ACC112 (cell line): ENCODE measurements around the gene TPPP2.
"Not testable (repeated sequence)": the region's sequence is repeated elsewhere in the genome, so short reads cannot be mapped to it uniquely, and the experiment has no call there.

Experiments used
- H2AFZ ChIP-seq: fragments of 200-600 bp; sonication (generic); one replicate; pipeline ENCODE4 v1.6.0; 2017; ENCODE audit warnings: antibody characterized with exemption, low read length; ENCODE audit not compliant: unreplicated experiment
- H3K27ac ChIP-seq: fragments of 200-600 bp; sonication (generic); 2 replicates; pipeline ENCODE4 v1.5.1; 2014; ENCODE audit warnings: low read depth, mild to moderate bottlenecking, antibody characterized with exemption, low read length, moderate library complexity
- H3K27me3 ChIP-seq: fragments of 200-600 bp; sonication (generic); 2 replicates; pipeline ENCODE4 v1.6.1; 2014; ENCODE audit warnings: mild to moderate bottlenecking, antibody characterized with exemption, low read length, moderate library complexity, mixed read lengths; ENCODE audit not compliant: insufficient read depth
- H3K36me3 ChIP-seq: fragments of 200-600 bp; sonication (generic); 2 replicates; pipeline ENCODE4 v1.6.1; 2016; ENCODE audit warnings: mild to moderate bottlenecking, antibody characterized with exemption, low read length, moderate library complexity, mixed read lengths; ENCODE audit not compliant: insufficient read depth
- H3K4me1 ChIP-seq: fragments of 200-600 bp; sonication (generic); one replicate; pipeline ENCODE4 v1.6.1; 2016; ENCODE audit warnings: low read length, mixed read lengths; ENCODE audit not compliant: insufficient read depth, unreplicated experiment, control insufficient read depth
- H3K4me3 ChIP-seq: fragments of 200-600 bp; sonication (generic); 2 replicates; pipeline ENCODE4 v1.5.1; 2014; ENCODE audit warnings: mild to moderate bottlenecking, low read depth, low read length
- H3K79me2 ChIP-seq: fragments of 200-600 bp; sonication (generic); one replicate; pipeline ENCODE4 v1.6.0; 2016; ENCODE audit warnings: low read length; ENCODE audit not compliant: control insufficient read depth, unreplicated experiment, insufficient read depth

The TPPP2 gene

GRCh38 chr14:21038441-21039422 lies 8.7 kb downstream of the TPPP2 start:
- no peak overlapping the region for H3K27ac ChIP-seq
- peaks cover 10% of the 10 kb centered on the region for H3K4me1 ChIP-seq
- no peaks in the 10 kb centered on the region for H3K36me3 ChIP-seq
- peaks cover 34% of the 10 kb centered on the region for H3K27me3 ChIP-seq
- no peaks in the 10 kb centered on the region for H3K79me2 ChIP-seq
- H2AFZ ChIP-seq = no peak overlapping the region
- no peak overlapping the region for H3K4me3 ChIP-seq

DNA sequence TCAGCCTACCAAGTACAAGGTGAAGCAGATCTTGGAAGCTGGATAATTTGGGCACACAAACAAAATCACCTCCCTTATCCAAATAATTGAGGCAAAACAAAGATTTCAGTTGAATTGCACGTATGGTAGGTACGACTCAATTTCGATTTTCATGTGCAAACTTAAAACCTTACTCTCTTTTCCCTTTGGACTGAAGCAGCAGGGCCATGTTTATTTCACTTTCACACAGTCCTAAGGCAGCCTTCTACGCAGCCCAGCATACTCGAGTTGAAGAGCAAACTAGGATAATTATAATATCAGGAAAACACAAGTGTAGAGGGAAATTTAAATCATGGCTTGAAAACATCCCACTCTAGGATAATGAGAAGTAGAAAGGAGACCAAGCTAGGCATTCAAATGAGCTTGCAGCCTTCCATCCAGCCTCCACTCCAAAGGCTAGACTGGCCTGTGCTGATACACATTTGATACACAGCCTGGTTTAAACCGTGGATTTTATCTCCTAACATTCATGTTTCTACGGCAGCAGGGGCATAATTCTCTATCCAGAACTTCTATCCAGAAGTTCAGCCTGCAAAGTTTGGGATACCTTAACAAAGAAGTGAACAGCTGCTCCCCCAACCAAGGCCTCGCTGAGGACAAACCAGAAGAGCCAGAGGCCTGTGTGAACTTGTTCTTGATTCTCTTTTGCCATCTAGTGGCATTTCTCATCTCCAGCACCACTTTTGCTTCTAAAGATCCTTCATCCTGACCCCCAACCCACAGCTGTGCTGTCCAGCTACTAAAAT lies 9.8 kb downstream of the TPPP2 start:
- no peak overlapping the region for H3K4me3 ChIP-seq
- peaks cover 24% of the 10 kb centered on the region for H3K27me3 ChIP-seq
- no peak overlapping the region for H2AFZ ChIP-seq
- no peaks in the 10 kb centered on the region for H3K36me3 ChIP-seq
- peaks cover 10% of the 10 kb centered on the region for H3K4me1 ChIP-seq
- no peaks in the 10 kb centered on the region for H3K79me2 ChIP-seq
- no peak overlapping the region for H3K27ac ChIP-seq

DNA sequence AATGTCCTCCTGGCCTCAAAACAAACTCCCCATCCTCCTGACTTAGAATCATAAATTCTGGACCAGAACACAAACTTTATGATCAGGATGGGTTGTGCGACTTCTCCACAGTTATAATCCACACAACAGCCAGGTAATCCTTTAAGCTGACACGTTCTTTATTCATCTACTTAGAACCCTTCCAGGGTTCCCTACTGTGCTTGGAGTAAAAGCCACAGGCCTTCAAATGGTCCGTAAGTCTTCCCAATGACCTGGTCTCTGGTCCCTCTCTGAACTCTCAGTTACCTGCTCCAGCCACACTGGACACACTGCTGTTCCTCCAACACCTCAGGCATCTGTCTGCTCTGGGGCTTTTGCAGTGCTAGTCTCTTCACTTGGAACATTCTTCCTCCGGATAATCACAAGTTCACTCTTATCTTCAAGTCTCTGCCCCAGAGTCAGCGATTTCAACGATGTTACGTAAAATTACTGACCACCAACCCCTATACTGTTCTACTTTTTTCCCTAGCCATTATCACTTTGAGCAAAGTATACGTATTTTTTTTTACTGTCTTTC lies 10.4 kb downstream of the TPPP2 start:
- no peaks in the 10 kb centered on the region for H3K79me2 ChIP-seq
- peaks cover 10% of the 10 kb centered on the region for H3K4me1 ChIP-seq
- H3K27me3 ChIP-seq = peaks cover 17% of the 10 kb centered on the region
- H3K4me3 ChIP-seq = no peak overlapping the region
- H3K27ac ChIP-seq = no peak overlapping the region
- H2AFZ ChIP-seq = no peak overlapping the region
- H3K36me3 ChIP-seq = no peaks in the 10 kb centered on the region

DNA sequence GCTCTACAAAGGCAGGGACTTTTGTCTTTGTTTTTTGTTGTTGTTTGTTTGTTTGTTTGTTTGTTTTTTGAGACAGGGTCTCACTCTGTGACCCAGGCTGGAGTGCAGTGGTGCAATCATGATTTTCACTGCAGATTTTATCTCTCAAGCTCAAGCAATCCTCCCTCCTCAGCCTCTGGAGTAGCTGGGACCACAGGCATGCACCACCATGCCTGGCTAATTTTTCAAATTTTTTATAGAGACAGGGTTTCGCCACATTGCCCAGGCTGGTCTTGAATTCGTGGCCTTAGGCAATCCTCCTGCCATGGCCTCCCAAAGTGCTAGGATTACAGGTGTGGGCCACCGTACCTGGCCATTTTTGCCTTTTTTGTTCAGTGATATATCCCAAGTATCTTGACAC lies 10.9 kb downstream of the TPPP2 start:
- H3K27ac ChIP-seq, H3K4me3 ChIP-seq, H3K4me1 ChIP-seq: not testable (repeated sequence)

GRCh38 chr14:21041676-21042433 lies 11.8 kb downstream of the TPPP2 start, which contains the start of gene RNASE7:
RNASE7 (plus strand) TSS chr14:21042362; CDS start chr14:21042993, 631 bp downstream.
- Histone ChIP-seq H3K4me3 (no peak within 1 kb of the TSS), H3K36me3 (no peaks in the 10 kb centered on the region), H3K27me3 (peaks cover 6% of the 10 kb centered on the region)

More for the DNA sequence above, 10.9 kb downstream of the TPPP2 start:
- not testable (repeated sequence) for H3K36me3 ChIP-seq, H3K79me2 ChIP-seq, H2AFZ ChIP-seq
- H3K27me3 ChIP-seq = peaks cover 14% of the 10 kb centered on the region

DNA sequence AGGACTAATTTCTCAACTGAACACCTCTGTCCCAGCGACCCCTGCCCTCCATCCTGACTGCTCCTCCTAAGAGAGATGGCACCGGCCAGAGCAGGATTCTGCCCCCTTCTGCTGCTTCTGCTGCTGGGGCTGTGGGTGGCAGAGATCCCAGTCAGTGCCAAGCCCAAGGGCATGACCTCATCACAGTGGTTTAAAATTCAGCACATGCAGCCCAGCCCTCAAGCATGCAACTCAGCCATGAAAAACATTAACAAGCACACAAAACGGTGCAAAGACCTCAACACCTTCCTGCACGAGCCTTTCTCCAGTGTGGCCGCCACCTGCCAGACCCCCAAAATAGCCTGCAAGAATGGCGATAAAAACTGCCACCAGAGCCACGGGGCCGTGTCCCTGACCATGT lies 12.9 kb downstream of the TPPP2 start:
- Histone ChIP-seq H3K36me3 (no peaks in the 10 kb centered on the region), H3K27me3 (no peaks in the 10 kb centered on the region; the same call in 1 of the 2 replicates), H3K79me2 (no peaks in the 10 kb centered on the region), H3K4me3 (no peak overlapping the region), H2AFZ (no peak overlapping the region), H3K4me1 (peaks cover 10% of the 10 kb centered on the region), H3K27ac (no peak overlapping the region)

More at GRCh38 chr14:21041676-21042433, 11.8 kb downstream of the TPPP2 start, which contains the start of gene RNASE7:
- no peak within 1 kb of the TSS for H3K27ac ChIP-seq
- H2AFZ ChIP-seq = no peak within 1 kb of the TSS
- H3K79me2 ChIP-seq = no peaks in the 10 kb centered on the region
- H3K4me1 ChIP-seq = peaks cover 10% of the 10 kb centered on the region

- Histone ChIP-seq H3K4me1 (peaks cover 10% of the 10 kb centered on the region), H3K36me3 (no peaks in the 10 kb centered on the region), H3K4me3 (no peak overlapping the region), H3K27ac (no peak overlapping the region), H3K79me2 (no peaks in the 10 kb centered on the region), H3K27me3 (no peaks in the 10 kb centered on the region; the same call in 1 of the 2 replicates), H2AFZ (no peak overlapping the region)
Observed at GRCh38 chr14:21043387-21043973, 13.5 kb downstream of the TPPP2 start.

GRCh38 chr14:21043974-21044618 lies 14.1 kb downstream of the TPPP2 start:
- Histone ChIP-seq H3K79me2 (no peaks in the 10 kb centered on the region), H3K4me3 (no peak overlapping the region), H3K36me3 (no peaks in the 10 kb centered on the region), H3K4me1 (peaks cover 10% of the 10 kb centered on the region), H3K27ac (no peak overlapping the region), H2AFZ (no peak overlapping the region), H3K27me3 (no peaks in the 10 kb centered on the region; the same call in 1 of the 2 replicates)

DNA sequence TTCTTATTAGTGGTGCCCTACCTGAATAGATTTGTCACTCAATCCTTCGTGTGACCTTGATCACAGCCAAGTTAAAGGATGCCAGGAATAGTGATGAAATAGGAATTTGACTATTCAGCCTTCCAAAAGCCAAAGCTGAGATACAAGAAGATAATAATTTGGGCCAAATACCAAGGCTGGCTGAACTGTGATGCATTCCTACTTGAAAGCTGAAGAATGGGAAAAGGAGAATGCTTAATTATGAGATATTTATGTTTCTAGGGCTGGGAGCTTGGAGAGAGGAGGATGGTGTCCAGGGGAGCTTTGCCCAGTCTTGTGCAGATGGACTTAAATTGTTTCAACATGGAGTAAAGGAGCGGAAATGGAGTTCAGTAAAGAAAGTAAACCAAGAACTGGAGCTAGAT lies 17.4 kb downstream of the TPPP2 start:
- no peak overlapping the region for H2AFZ ChIP-seq
- peaks cover 4% of the 10 kb centered on the region for H3K4me1 ChIP-seq
- no peaks in the 10 kb centered on the region for H3K79me2 ChIP-seq
- no peaks in the 10 kb centered on the region; the same call in 1 of the 2 replicates for H3K27me3 ChIP-seq
- no peak overlapping the region for H3K27ac ChIP-seq
- H3K4me3 ChIP-seq = no peak overlapping the region
- no peaks in the 10 kb centered on the region for H3K36me3 ChIP-seq
